CD4-positive, CD25-positive, alpha-beta regulatory T cell (primary cell): Measurements from ENCODE around the gene C5AR2. TPM values are rescaled to one million over a fixed set of nuclear protein-coding genes. Genes with fewer than 3 reads are reported as not detected.
"Not testable (repeated sequence)": the region's sequence is repeated elsewhere in the genome, so short reads cannot be mapped to it uniquely, and the experiment has no call there.

Source experiments
- ATAC-seq, 2 donors: fragments of 150-1000 bp; cut with Tn5 transposase; one replicate each; pipeline ENCODE4 v1.10.0; 2021; ENCODE audit warnings: low read depth in 2 of 2, moderate number of reproducible peaks in 2 of 2, moderate library complexity in 1 of 2
- DNase-seq, 3 donors: peaks; one replicate each; pipeline versions ENCODE4 v3.0.0 to v3.0.0-alpha.2; 2012 to 2022; ENCODE audit warnings: mixed read lengths in 1 of 3
- H3K27ac ChIP-seq: one replicate; pipeline ENCODE4 v1.7.0; 2013; ENCODE audit warnings: mild to moderate bottlenecking, low read length; ENCODE audit not compliant: insufficient read depth, poor library complexity, severe bottlenecking
- H3K27me3 ChIP-seq: one replicate; pipeline ENCODE4 v1.7.0; 2013; ENCODE audit warnings: low read length; ENCODE audit not compliant: control insufficient read depth, insufficient read depth
- H3K36me3 ChIP-seq: one replicate; pipeline ENCODE4 v1.7.0; 2013; ENCODE audit warnings: mild to moderate bottlenecking, low read length, moderate library complexity; ENCODE audit not compliant: control insufficient read depth, insufficient read depth
- H3K4me1 ChIP-seq: 2 replicates; pipeline ENCODE4 v1.7.0; 2013; ENCODE audit warnings: mild to moderate bottlenecking, low read length; ENCODE audit not compliant: insufficient read depth, control insufficient read depth, poor library complexity, severe bottlenecking
- H3K4me3 ChIP-seq: one replicate; pipeline ENCODE4 v1.7.0; 2013; ENCODE audit warnings: low read depth, mild to moderate bottlenecking, low read length, moderate library complexity
- H3K9me3 ChIP-seq, 2 experiments: 1 replicate in 1 of 2; 2 replicates in 1 of 2; pipeline ENCODE4 v1.7.0; 2013; ENCODE audit warnings: low read length in 2 of 2, mild to moderate bottlenecking in 1 of 2, moderate library complexity in 1 of 2; ENCODE audit not compliant: control insufficient read depth in 2 of 2
- H3K27ac Mint-ChIP-seq, 3 donors: one replicate each; pipeline ENCODE4 v1.8.0; 2020 to 2022; ENCODE audit warnings: mild to moderate bottlenecking in 3 of 3, mixed read lengths in 3 of 3, moderate library complexity in 2 of 3
- H3K27me3 Mint-ChIP-seq: one replicate; pipeline ENCODE4 v1.8.0; 2022; ENCODE audit warnings: mild to moderate bottlenecking, mixed read lengths
- H3K36me3 Mint-ChIP-seq: one replicate; pipeline ENCODE4 v1.8.0; 2020; ENCODE audit warnings: mixed read lengths
- H3K4me1 Mint-ChIP-seq, 4 donors: one replicate each; pipeline ENCODE4 v1.8.0; 2020 to 2022; ENCODE audit warnings: mixed read lengths in 4 of 4, mild to moderate bottlenecking in 1 of 4
- H3K4me3 Mint-ChIP-seq, 4 donors: one replicate each; pipeline ENCODE4 v1.8.0; 2020 to 2022; ENCODE audit warnings: mild to moderate bottlenecking in 4 of 4, mixed read lengths in 4 of 4, moderate library complexity in 3 of 4
- H3K9me3 Mint-ChIP-seq, 7 donors: one replicate each; pipeline ENCODE4 v1.8.0; 2020 to 2022; ENCODE audit warnings: mixed read lengths in 7 of 7, mild to moderate bottlenecking in 3 of 7, moderate library complexity in 2 of 7
- polyA plus RNA-seq, 4 donors: library from polyadenylated mRNA; unstranded; fragments of 300-500 nt; fragmentation: Illumina TruSeq; gene quantifications; one replicate each; pipeline ENCODE4 v1.2.3, GENCODE V29; 2021
- total RNA-seq: library from RNA; stranded (reverse); gene quantifications from one replicate; pipeline ENCODE4 v1.2.3, GENCODE V29; 2022

C5AR2 gene
- total and polyA plus RNA-seq, 5 donors from 2014 or later = 0.09 to 1.9 (median 0.23) TPM

GRCh38 chr19:47381653-47382279 is 49.8 kb downstream of the C5AR2 start:
- Mint-ChIP-seq H3K27ac (peak overlapping the region in 2 of 3 donors; percentile 71 to 73), H3K4me1 (peaks cover 6 to 21% (median 9%) of the 10 kb centered on the region in 4 donors), H3K36me3 (peaks cover 9% of the 10 kb centered on the region), H3K27me3 (no peaks in the 10 kb centered on the region), H3K4me3 (peak overlapping the region in 1 of 4 donors; percentile 69), H3K9me3 (no peaks in the 10 kb centered on the region)
- H3K36me3 ChIP-seq = peaks cover 11% of the 10 kb centered on the region
- no peaks in the 10 kb centered on the region for H3K27me3 ChIP-seq
- DNase-seq = peak in 2 of 3 donors; percentile 6 to 75
- ATAC-seq = peak; percentile 56 to 76
- peak overlapping the region; percentile 55 for H3K27ac ChIP-seq
- no peaks in the 10 kb centered on the region for H3K9me3 ChIP-seq
- peaks cover 14% of the 10 kb centered on the region for H3K4me1 ChIP-seq
- no peak overlapping the region for H3K4me3 ChIP-seq

DNA sequence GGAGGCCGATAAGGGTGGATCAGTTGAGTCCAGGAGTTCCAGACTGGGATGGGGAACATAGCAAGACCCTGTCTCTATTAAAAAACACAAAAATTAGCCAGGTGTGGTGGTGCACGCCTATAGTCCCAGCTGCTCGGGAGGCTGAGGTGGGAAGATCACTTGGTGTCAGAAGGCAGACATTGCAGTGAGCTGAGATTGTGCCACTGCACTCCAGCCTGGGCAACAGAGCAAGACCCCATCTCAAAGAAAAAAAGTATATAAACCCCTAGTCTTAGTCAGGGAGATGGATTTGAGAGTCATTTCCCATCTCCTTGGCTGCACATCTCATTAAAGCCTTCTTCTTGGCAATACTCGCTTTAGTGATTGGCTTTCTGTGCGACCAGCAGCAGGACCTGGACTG is 51.9 kb downstream of the C5AR2 start:
- not testable (repeated sequence) for DNase-seq, H3K4me3 Mint-ChIP-seq, H3K27ac ChIP-seq, H3K27ac Mint-ChIP-seq, H3K36me3 Mint-ChIP-seq, H3K27me3 ChIP-seq, H3K9me3 ChIP-seq, H3K4me3 ChIP-seq, H3K9me3 Mint-ChIP-seq, H3K27me3 Mint-ChIP-seq, ATAC-seq
- peaks cover 6 to 21% (median 9%) of the 10 kb centered on the region in 4 donors for H3K4me1 Mint-ChIP-seq
- Histone ChIP-seq H3K4me1 (peaks cover 14% of the 10 kb centered on the region), H3K36me3 (peaks cover 10% of the 10 kb centered on the region)

- H3K27me3 ChIP-seq, H3K4me3 Mint-ChIP-seq, H3K9me3 Mint-ChIP-seq, H3K36me3 Mint-ChIP-seq, H3K4me3 ChIP-seq, ATAC-seq, H3K27ac ChIP-seq, H3K9me3 ChIP-seq, H3K27ac Mint-ChIP-seq, DNase-seq, H3K27me3 Mint-ChIP-seq: not testable (repeated sequence)
- Histone ChIP-seq H3K36me3 (peaks cover 10% of the 10 kb centered on the region), H3K4me1 (peaks cover 14% of the 10 kb centered on the region)
- peaks cover 6 to 21% (median 9%) of the 10 kb centered on the region in 4 donors for H3K4me1 Mint-ChIP-seq
Measured at GRCh38 chr19:47384533-47384932, 52.6 kb downstream of the C5AR2 start.

DNA sequence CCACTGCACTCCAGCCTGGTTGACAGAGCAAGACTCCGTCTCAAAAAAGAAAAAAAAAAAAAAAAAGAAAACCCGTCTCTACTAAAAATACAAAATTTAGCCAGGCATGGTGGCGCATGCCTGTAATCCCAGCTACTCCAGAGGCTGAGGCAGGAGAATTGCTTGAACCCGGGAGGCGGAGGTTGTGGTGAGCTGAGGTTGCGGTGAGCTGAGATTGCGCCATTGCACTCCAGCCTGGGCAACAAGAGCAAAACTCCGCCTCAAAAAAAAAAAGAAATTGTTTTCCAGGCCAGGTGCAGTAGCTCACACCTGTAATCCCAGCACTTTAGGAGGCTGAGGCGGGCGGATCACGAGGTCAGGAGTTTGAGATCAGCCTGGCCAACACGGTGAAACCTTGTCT is 54.6 kb downstream of the C5AR2 start:
- not testable (repeated sequence) for ATAC-seq, H3K27ac Mint-ChIP-seq, DNase-seq, H3K27me3 ChIP-seq, H3K27me3 Mint-ChIP-seq, H3K4me3 Mint-ChIP-seq, H3K27ac ChIP-seq, H3K9me3 ChIP-seq, H3K4me3 ChIP-seq, H3K9me3 Mint-ChIP-seq, H3K36me3 Mint-ChIP-seq, H3K36me3 ChIP-seq
- peaks cover 7 to 20% (median 12%) of the 10 kb centered on the region in 4 donors for H3K4me1 Mint-ChIP-seq
- peaks cover 11% of the 10 kb centered on the region for H3K4me1 ChIP-seq

DNA sequence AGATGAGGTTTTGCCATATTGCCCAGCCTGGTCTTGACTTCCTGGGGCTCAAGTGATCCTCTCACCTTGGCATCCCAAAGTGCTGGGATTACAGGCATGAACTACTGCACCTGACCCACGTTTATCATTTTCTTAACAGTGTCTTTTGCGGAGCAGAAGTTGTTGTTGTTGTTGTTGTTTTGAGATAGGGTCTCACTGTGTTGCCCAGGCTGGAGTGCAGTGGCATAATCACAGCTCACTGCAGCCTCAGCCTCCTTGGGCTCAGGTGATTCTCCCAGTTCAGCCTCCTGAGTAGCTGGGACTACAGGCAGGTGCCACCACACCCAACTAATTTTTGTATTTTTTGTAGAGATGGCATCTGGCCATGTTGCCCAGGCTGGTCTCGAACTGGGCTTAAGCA is 55.6 kb downstream of the C5AR2 start:
- H3K4me1 Mint-ChIP-seq = peaks cover 7 to 13% (median 10%) of the 10 kb centered on the region in 4 donors
- H3K36me3 ChIP-seq, H3K36me3 Mint-ChIP-seq, H3K27ac Mint-ChIP-seq, H3K4me3 Mint-ChIP-seq, H3K4me3 ChIP-seq, H3K9me3 Mint-ChIP-seq, ATAC-seq, H3K27me3 ChIP-seq, H3K4me1 ChIP-seq, H3K27me3 Mint-ChIP-seq, H3K9me3 ChIP-seq, H3K27ac ChIP-seq, DNase-seq: not testable (repeated sequence)

- H3K27me3 ChIP-seq, H3K27ac Mint-ChIP-seq, ATAC-seq, H3K9me3 ChIP-seq, H3K27me3 Mint-ChIP-seq, H3K4me1 Mint-ChIP-seq, H3K36me3 ChIP-seq, H3K4me3 ChIP-seq, H3K27ac ChIP-seq, H3K4me1 ChIP-seq, H3K9me3 Mint-ChIP-seq, H3K4me3 Mint-ChIP-seq, H3K36me3 Mint-ChIP-seq: not testable (repeated sequence)
- DNase-seq = peak in 1 of 3 donors; percentile 65
Measured at GRCh38 chr19:47388721-47389120, 56.7 kb downstream of the C5AR2 start.

GRCh38 chr19:47389150-47389556 is 57.2 kb downstream of the C5AR2 start:
- DNase-seq = peak in 1 of 3 donors; percentile 6
- peak in 1 of 2 donors; percentile 14 for ATAC-seq
- no peak overlapping the region for H3K4me3 Mint-ChIP-seq
- Histone ChIP-seq H3K27ac (no peak overlapping the region), H3K4me1 (peaks cover 6% of the 10 kb centered on the region), H3K4me3 (no peak overlapping the region), H3K36me3 (no peaks in the 10 kb centered on the region), H3K27me3 (no peaks in the 10 kb centered on the region), H3K9me3 (no peaks in the 10 kb centered on the region)
- H3K27ac Mint-ChIP-seq = no peak overlapping the region
- H3K27me3 Mint-ChIP-seq = peaks cover 4% of the 10 kb centered on the region
- H3K4me1 Mint-ChIP-seq = peaks cover 0 to 8% (median 5%) of the 10 kb centered on the region in 4 donors
- peaks cover 0 to 1% (median 0%) of the 10 kb centered on the region in 7 donors for H3K9me3 Mint-ChIP-seq
- H3K36me3 Mint-ChIP-seq = no peaks in the 10 kb centered on the region
